Parathyroid adenoma (tissue), 2 donors: Measurements from ENCODE around the gene TRIL.

Source experiments
- H2AFZ ChIP-seq: fragments of 300-600 bp; sonication (generic); one replicate; pipeline ENCODE4 v1.7.0; 2017; ENCODE audit warnings: antibody characterized with exemption, mild to moderate bottlenecking
- H3K27ac ChIP-seq: fragments of 300-600 bp; sonication (generic); one replicate; pipeline ENCODE4 v1.7.0; 2017
- H3K27me3 ChIP-seq: fragments of 300-600 bp; sonication (generic); one replicate; pipeline ENCODE4 v1.7.0; 2017; ENCODE audit warnings: low read length; ENCODE audit not compliant: control insufficient read depth, insufficient read depth
- H3K36me3 ChIP-seq: fragments of 300-600 bp; sonication (generic); one replicate; pipeline ENCODE4 v1.7.0; 2017; ENCODE audit warnings: low read length; ENCODE audit not compliant: control insufficient read depth, insufficient read depth
- H3K4me1 ChIP-seq: fragments of 300-600 bp; sonication (generic); one replicate; pipeline ENCODE4 v1.7.0; 2017; ENCODE audit warnings: control low read depth
- H3K4me2 ChIP-seq: fragments of 300-600 bp; sonication (generic); one replicate; pipeline ENCODE4 v1.7.0; 2017; ENCODE audit warnings: low read length
- H3K4me3 ChIP-seq: fragments of 300-600 bp; sonication (generic); one replicate; pipeline ENCODE4 v1.7.0; 2017; ENCODE audit warnings: low read depth, low read length
- H3K79me2 ChIP-seq: fragments of 300-600 bp; sonication (generic); one replicate; pipeline ENCODE4 v1.7.0; 2017; ENCODE audit warnings: control low read depth
- H3K9ac ChIP-seq: fragments of 300-600 bp; sonication (generic); one replicate; pipeline ENCODE4 v1.7.0; 2017; ENCODE audit warnings: mild to moderate bottlenecking
- H3K9me3 ChIP-seq: fragments of 300-600 bp; sonication (generic); one replicate; pipeline ENCODE4 v1.7.0; 2017; ENCODE audit warnings: low read length; ENCODE audit not compliant: control insufficient read depth
- CTCF ChIP-seq: fragments of 300-600 bp; sonication (generic); IDR thresholded peaks from one replicate; pipeline ENCODE4 v1.7.0; 2017; ENCODE audit warnings: antibody characterized with exemption, mild to moderate bottlenecking
- donor health status: primary hyperparathyroidism.

Gene TRIL

GRCh38 chr7:29003703-29004102 is 45.6 kb upstream of the TRIL start:
- Histone ChIP-seq H3K27me3 (no peaks in the 10 kb centered on the region), H3K4me1 (no peaks in the 10 kb centered on the region), H3K9me3 (no peaks in the 10 kb centered on the region), H3K4me3 (no peak overlapping the region), H3K9ac (no peak overlapping the region), H3K79me2 (no peaks in the 10 kb centered on the region), H3K4me2 (no peak overlapping the region), H3K27ac (no peak overlapping the region), H3K36me3 (no peaks in the 10 kb centered on the region), H2AFZ (no peak overlapping the region)
- TF ChIP-seq CTCF = no peak

- no peak overlapping the region for H2AFZ ChIP-seq
- no peaks in the 10 kb centered on the region for H3K9me3 ChIP-seq
- H3K36me3 ChIP-seq = no peaks in the 10 kb centered on the region
- H3K9ac ChIP-seq = no peak overlapping the region
- no peaks in the 10 kb centered on the region for H3K79me2 ChIP-seq
- no peak for TF ChIP-seq CTCF
- no peaks in the 10 kb centered on the region for H3K27me3 ChIP-seq
- H3K4me3 ChIP-seq = no peak overlapping the region
- H3K27ac ChIP-seq = no peak overlapping the region
- H3K4me1 ChIP-seq = no peaks in the 10 kb centered on the region
- H3K4me2 ChIP-seq = no peak overlapping the region
Measured at GRCh38 chr7:29000717-29001076, 42.6 kb upstream of the TRIL start.

- no peak overlapping the region for H3K4me3 ChIP-seq
- no peaks in the 10 kb centered on the region for H3K27me3 ChIP-seq
- TF ChIP-seq CTCF = no peak
- no peak overlapping the region for H2AFZ ChIP-seq
- H3K9me3 ChIP-seq = no peaks in the 10 kb centered on the region
- no peak overlapping the region for H3K4me2 ChIP-seq
- no peak overlapping the region for H3K27ac ChIP-seq
- no peaks in the 10 kb centered on the region for H3K79me2 ChIP-seq
- no peaks in the 10 kb centered on the region for H3K36me3 ChIP-seq
- no peaks in the 10 kb centered on the region for H3K4me1 ChIP-seq
- no peak overlapping the region for H3K9ac ChIP-seq
Measured at GRCh38 chr7:28999895-29000716, 42.0 kb upstream of the TRIL start.

GRCh38 chr7:28999427-28999826 is 41.3 kb upstream of the TRIL start:
- Histone ChIP-seq H3K4me1 (no peaks in the 10 kb centered on the region), H3K9ac (no peak overlapping the region), H3K4me2 (no peak overlapping the region), H2AFZ (no peak overlapping the region), H3K9me3 (no peaks in the 10 kb centered on the region), H3K27me3 (no peaks in the 10 kb centered on the region), H3K79me2 (no peaks in the 10 kb centered on the region), H3K4me3 (no peak overlapping the region), H3K27ac (no peak overlapping the region), H3K36me3 (no peaks in the 10 kb centered on the region)
- TF ChIP-seq CTCF = no peak

GRCh38 chr7:28998105-28998504 is 40.0 kb upstream of the TRIL start:
- Histone ChIP-seq H2AFZ (no peak overlapping the region), H3K27ac (no peak overlapping the region), H3K27me3 (no peaks in the 10 kb centered on the region), H3K36me3 (no peaks in the 10 kb centered on the region), H3K9me3 (no peaks in the 10 kb centered on the region), H3K4me3 (no peak overlapping the region), H3K9ac (no peak overlapping the region), H3K4me2 (no peak overlapping the region), H3K4me1 (no peaks in the 10 kb centered on the region), H3K79me2 (no peaks in the 10 kb centered on the region)
- no peak for TF ChIP-seq CTCF
